Parathyroid adenoma (tissue), 2 donors: Measurements from ENCODE around the gene VWA8.

Experiments
- H2AFZ ChIP-seq: fragments of 300-600 bp; sonication (generic); one replicate; pipeline ENCODE4 v1.7.0; 2017; ENCODE audit warnings: antibody characterized with exemption, mild to moderate bottlenecking
- H3K27ac ChIP-seq: fragments of 300-600 bp; sonication (generic); one replicate; pipeline ENCODE4 v1.7.0; 2017
- H3K27me3 ChIP-seq: fragments of 300-600 bp; sonication (generic); one replicate; pipeline ENCODE4 v1.7.0; 2017; ENCODE audit warnings: low read length; ENCODE audit not compliant: control insufficient read depth, insufficient read depth
- H3K36me3 ChIP-seq: fragments of 300-600 bp; sonication (generic); one replicate; pipeline ENCODE4 v1.7.0; 2017; ENCODE audit warnings: low read length; ENCODE audit not compliant: control insufficient read depth, insufficient read depth
- H3K4me1 ChIP-seq: fragments of 300-600 bp; sonication (generic); one replicate; pipeline ENCODE4 v1.7.0; 2017; ENCODE audit warnings: control low read depth
- H3K4me2 ChIP-seq: fragments of 300-600 bp; sonication (generic); one replicate; pipeline ENCODE4 v1.7.0; 2017; ENCODE audit warnings: low read length
- H3K4me3 ChIP-seq: fragments of 300-600 bp; sonication (generic); one replicate; pipeline ENCODE4 v1.7.0; 2017; ENCODE audit warnings: low read depth, low read length
- H3K79me2 ChIP-seq: fragments of 300-600 bp; sonication (generic); one replicate; pipeline ENCODE4 v1.7.0; 2017; ENCODE audit warnings: control low read depth
- H3K9ac ChIP-seq: fragments of 300-600 bp; sonication (generic); one replicate; pipeline ENCODE4 v1.7.0; 2017; ENCODE audit warnings: mild to moderate bottlenecking
- H3K9me3 ChIP-seq: fragments of 300-600 bp; sonication (generic); one replicate; pipeline ENCODE4 v1.7.0; 2017; ENCODE audit warnings: low read length; ENCODE audit not compliant: control insufficient read depth
- TF ChIP-seq, protein P1 (sequence below): fragments of 300-600 bp; sonication (generic); IDR thresholded peaks from one replicate; pipeline ENCODE4 v1.7.0; 2017; ENCODE audit warnings: antibody characterized with exemption, mild to moderate bottlenecking
- donor health status: primary hyperparathyroidism.

VWA8 gene

DNA sequence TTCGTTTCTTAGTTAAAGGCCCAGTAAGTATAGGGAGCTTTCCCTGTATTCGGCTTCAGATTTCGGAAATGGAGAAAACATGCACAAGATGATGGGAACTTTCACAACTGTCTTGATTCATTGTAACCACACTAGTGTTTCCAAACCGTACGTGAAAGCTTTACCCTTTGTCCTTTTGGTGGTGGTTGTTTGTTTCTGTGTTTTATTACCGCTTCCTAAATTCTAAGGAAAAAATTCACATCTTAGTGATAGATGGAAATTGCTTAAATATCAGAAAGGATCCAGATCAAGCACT lies 504 bp upstream of the VWA8 start:
- peak overlapping the region; percentile 76 for H3K9ac ChIP-seq
- H3K36me3 ChIP-seq: no peaks in the 10 kb centered on the region
- no peaks in the 10 kb centered on the region for H3K27me3 ChIP-seq
- H3K79me2 ChIP-seq: no peaks in the 10 kb centered on the region
- H3K9me3 ChIP-seq: no peaks in the 10 kb centered on the region
- H3K4me2 ChIP-seq: peak overlapping the region; percentile 65
- H2AFZ ChIP-seq: peak overlapping the region; percentile 97
- peak overlapping the region; percentile 71 for H3K4me3 ChIP-seq
- peak overlapping the region; percentile 69 for H3K27ac ChIP-seq
- H3K4me1 ChIP-seq: peaks cover 6% of the 10 kb centered on the region
- TF ChIP-seq, protein P1, sequence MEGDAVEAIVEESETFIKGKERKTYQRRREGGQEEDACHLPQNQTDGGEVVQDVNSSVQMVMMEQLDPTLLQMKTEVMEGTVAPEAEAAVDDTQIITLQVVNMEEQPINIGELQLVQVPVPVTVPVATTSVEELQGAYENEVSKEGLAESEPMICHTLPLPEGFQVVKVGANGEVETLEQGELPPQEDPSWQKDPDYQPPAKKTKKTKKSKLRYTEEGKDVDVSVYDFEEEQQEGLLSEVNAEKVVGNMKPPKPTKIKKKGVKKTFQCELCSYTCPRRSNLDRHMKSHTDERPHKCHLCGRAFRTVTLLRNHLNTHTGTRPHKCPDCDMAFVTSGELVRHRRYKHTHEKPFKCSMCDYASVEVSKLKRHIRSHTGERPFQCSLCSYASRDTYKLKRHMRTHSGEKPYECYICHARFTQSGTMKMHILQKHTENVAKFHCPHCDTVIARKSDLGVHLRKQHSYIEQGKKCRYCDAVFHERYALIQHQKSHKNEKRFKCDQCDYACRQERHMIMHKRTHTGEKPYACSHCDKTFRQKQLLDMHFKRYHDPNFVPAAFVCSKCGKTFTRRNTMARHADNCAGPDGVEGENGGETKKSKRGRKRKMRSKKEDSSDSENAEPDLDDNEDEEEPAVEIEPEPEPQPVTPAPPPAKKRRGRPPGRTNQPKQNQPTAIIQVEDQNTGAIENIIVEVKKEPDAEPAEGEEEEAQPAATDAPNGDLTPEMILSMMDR: no peak

DNA sequence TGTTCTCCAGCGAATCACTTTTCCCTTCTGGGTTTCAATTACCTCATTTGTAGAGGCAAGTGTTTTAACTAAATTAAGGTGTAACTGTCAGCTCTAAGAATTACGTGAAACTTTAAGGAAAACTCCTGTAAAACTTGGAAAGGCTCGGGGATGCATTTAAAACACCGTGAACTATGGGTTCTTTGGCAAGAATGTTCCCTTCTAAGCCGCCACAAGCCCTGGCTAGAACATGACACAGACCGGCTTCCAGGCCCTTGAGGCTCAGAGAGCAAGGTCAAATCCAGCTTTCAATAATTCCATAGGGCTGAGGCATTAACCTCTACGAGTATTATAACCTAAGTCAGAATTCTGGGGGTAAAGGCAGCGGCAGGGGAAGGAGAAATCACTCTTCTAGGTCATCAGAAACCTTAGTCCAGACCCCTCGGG lies 685 bp downstream of the VWA8 start:
- H3K4me1 ChIP-seq: peaks cover 6% of the 10 kb centered on the region
- no peaks in the 10 kb centered on the region for H3K9me3 ChIP-seq
- H3K4me3 ChIP-seq: peak overlapping the region; percentile 71
- H3K79me2 ChIP-seq: no peaks in the 10 kb centered on the region
- H3K27me3 ChIP-seq: no peaks in the 10 kb centered on the region
- peak overlapping the region; percentile 76 for H3K9ac ChIP-seq
- H3K4me2 ChIP-seq: peak overlapping the region; percentile 65
- H3K36me3 ChIP-seq: no peaks in the 10 kb centered on the region
- H2AFZ ChIP-seq: peak overlapping the region; percentile 97
- TF ChIP-seq, protein P1: no peak
- peak overlapping the region; percentile 69 for H3K27ac ChIP-seq

DNA sequence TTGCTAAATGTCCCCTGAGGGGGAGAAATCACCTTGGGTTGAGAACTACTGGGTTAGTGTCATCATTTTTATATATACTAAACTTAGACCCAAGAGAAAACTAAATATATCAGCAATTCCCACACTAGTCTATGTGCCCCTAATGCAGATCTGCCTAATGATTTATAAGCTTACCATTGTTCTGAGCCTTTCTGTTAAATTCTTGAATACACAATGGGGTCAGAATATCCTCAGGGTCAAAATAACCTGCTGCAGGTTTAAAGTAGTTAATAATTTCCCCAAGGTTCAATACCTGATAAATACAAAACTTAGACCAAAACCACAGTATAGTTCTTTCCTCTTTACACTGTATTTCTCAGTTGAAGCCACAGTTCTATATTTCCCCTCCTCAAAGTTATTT lies 4.6 kb downstream of the VWA8 start:
- Histone ChIP-seq H2AFZ (no peak overlapping the region), H3K9ac (no peak overlapping the region), H3K4me2 (no peak overlapping the region), H3K27me3 (no peaks in the 10 kb centered on the region), H3K36me3 (no peaks in the 10 kb centered on the region), H3K4me3 (no peak overlapping the region), H3K4me1 (peaks cover 6% of the 10 kb centered on the region), H3K9me3 (no peaks in the 10 kb centered on the region), H3K79me2 (no peaks in the 10 kb centered on the region), H3K27ac (no peak overlapping the region)
- TF ChIP-seq, protein P1: no peak

DNA sequence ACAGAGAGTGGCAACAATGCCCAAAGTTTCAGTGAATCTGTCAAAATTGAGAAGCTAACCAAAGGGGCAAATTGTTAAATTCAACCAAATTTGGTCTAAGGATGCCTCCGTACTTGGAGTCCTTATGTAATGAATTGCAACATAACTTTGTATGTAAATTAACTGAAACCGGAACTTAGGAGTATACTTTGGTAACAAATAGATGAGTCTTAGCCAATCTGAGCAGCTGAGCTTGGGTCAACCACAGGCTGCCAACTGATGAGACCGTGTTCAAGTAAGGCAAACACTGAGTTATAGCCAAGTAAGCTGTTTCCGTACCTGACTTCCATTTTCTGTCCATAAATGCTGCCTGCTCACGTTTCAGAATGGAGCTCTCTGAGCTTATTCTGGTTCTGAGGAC lies 5.3 kb downstream of the VWA8 start:
- Histone ChIP-seq H2AFZ (no peak overlapping the region), H3K79me2 (no peaks in the 10 kb centered on the region), H3K9ac (no peak overlapping the region), H3K27me3 (no peaks in the 10 kb centered on the region), H3K4me2 (no peak overlapping the region), H3K4me3 (no peak overlapping the region), H3K9me3 (no peaks in the 10 kb centered on the region), H3K27ac (no peak overlapping the region), H3K4me1 (peaks cover 6% of the 10 kb centered on the region), H3K36me3 (no peaks in the 10 kb centered on the region)
- TF ChIP-seq, protein P1: no peak

DNA sequence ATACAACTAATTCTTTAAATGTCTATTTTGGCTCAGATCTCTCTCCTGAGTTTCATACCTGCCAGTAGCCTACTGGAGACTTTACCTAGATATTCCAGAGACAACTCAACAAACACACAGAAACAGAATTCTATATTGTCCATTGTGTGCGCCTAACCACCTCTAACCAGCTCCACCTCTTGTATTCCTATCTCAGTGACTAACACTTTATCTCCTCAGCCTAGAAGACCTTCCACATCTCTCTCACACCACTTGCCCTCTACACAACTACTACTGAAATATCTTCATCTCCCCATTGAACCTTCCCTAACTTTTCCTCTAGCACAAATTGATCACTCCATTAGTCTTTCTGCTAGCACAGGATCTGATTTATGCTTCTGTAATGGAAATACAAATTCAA lies 6.7 kb downstream of the VWA8 start:
- H3K36me3 ChIP-seq: no peaks in the 10 kb centered on the region
- H3K4me1 ChIP-seq: no peaks in the 10 kb centered on the region
- no peak overlapping the region for H3K4me2 ChIP-seq
- H3K27me3 ChIP-seq: no peaks in the 10 kb centered on the region
- no peak overlapping the region for H2AFZ ChIP-seq
- H3K9ac ChIP-seq: no peak overlapping the region
- H3K79me2 ChIP-seq: no peaks in the 10 kb centered on the region
- TF ChIP-seq, protein P1: no peak
- no peak overlapping the region for H3K27ac ChIP-seq
- no peak overlapping the region for H3K4me3 ChIP-seq
- no peaks in the 10 kb centered on the region for H3K9me3 ChIP-seq
